HUES64 (cell line): ENCODE results near the gene DENND2C.

Experiments used
- H3K27ac ChIP-seq: 2 replicates; pipeline ENCODE4 v1.7.0; 2013; ENCODE audit warnings: low read depth, low read length, inconsistent platforms
- H3K27me3 ChIP-seq: 2 replicates; pipeline ENCODE4 v1.6.1; 2013; ENCODE audit warnings: mild to moderate bottlenecking, low read length; ENCODE audit not compliant: insufficient read depth
- H3K36me3 ChIP-seq: 2 replicates; pipeline ENCODE4 v1.6.1; 2013; ENCODE audit warnings: mild to moderate bottlenecking, low read length; ENCODE audit not compliant: insufficient read depth
- H3K4me1 ChIP-seq: 2 replicates; pipeline ENCODE4 v1.6.1; 2013; ENCODE audit warnings: mild to moderate bottlenecking, low read length, moderate library complexity; ENCODE audit not compliant: insufficient read depth
- H3K4me3 ChIP-seq: 2 replicates; pipeline ENCODE4 v1.5.1; 2013; ENCODE audit warnings: mild to moderate bottlenecking, low read length, moderate library complexity
- H3K9ac ChIP-seq: 2 replicates; pipeline ENCODE4 v1.6.1; 2013; ENCODE audit warnings: mild to moderate bottlenecking, low read depth, low read length
- H3K9me3 ChIP-seq: 2 replicates; pipeline ENCODE4 v1.6.1; 2013; ENCODE audit warnings: low read depth, low read length; ENCODE audit not compliant: insufficient read depth
- WGBS: fragments of 150-250, 120-280 bp; methylation state at CpG from one replicate; pipeline ENCODE4 v1.1.7; 2013; ENCODE audit warnings: missing lambda C conversion rate; 5-methylcytosine and 5-hydroxymethylcytosine counted together

Gene DENND2C

DNA sequence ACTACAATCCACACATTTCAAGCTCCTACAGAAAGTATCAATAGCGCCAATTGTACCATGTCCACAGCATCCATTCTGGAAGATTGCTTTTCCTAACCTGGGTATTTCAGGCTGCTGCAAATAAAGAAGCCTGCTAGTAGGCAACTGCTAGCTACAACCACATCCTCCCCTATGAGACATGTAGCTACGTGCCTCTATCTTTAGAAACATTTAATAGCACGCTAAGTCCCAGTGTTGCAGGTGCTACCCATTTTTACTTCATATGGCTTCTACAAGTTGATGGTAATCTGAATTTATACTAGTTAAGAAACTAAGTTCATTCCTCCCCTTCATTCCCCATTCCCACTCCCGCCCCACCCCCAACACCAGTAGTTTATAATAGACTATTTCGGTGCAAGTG lies 32.9 kb upstream of the DENND2C start:
- Histone ChIP-seq H3K36me3 (peaks cover 26% of the 10 kb centered on the region), H3K9me3 (no peaks in the 10 kb centered on the region), H3K27ac (no peak overlapping the region), H3K9ac (no peak overlapping the region), H3K4me3 (no peak overlapping the region), H3K4me1 (no peaks in the 10 kb centered on the region), H3K27me3 (peaks cover 7% of the 10 kb centered on the region)
- WGBS: 96% methylated on average over 4 of the region's 5 CpGs

DNA sequence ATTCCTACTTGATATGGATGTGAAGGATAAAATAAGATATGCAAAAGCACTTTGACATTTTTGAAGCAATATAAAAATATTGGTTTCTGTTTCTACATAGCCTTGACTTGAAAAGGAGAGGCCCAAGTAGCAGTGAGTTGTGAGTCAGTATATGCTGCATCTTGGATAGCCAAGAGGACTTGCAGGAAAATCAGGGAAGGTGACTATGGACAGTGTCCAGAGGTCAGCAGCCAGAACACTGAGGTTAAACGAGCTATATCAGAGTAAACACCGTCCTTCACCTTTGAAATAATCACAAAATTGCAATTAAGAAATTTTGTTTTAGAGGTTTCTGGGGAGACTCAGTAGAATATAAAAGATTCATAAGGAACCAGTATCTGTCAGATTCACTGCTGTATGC lies 32.1 kb upstream of the DENND2C start:
- no peak overlapping the region for H3K27ac ChIP-seq
- no peaks in the 10 kb centered on the region for H3K9me3 ChIP-seq
- H3K27me3 ChIP-seq: peaks cover 7% of the 10 kb centered on the region
- no peak overlapping the region for H3K4me3 ChIP-seq
- WGBS: 83% methylated on average over 1 of the region's 2 CpGs
- H3K36me3 ChIP-seq: peaks cover 18% of the 10 kb centered on the region
- no peaks in the 10 kb centered on the region for H3K4me1 ChIP-seq
- no peak overlapping the region for H3K9ac ChIP-seq

DNA sequence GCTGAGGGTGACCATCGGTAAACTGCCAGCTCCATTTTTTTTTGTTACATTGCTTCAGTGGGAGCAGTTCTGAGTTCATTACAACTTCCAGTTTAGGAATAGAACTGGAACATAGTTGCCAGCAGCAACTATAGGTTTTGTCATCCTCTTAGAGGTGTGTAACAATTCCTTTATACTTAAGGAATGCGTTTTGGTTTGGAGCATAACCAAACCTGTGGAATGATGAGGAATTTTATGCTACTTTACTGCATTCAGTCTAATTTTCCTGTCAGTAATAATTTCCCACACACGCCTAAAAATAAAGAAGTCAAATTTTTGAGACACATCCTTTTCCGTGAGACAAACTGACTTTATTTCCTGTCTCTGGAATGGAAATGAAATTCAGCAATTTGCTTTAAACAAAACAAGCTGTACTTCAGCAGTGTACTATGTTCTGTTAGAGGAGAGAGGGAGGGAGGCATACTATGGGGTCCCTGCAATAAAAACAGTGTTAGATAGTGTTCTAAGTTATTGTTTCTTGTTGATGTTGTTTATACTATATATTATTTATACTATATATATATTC lies 30.3 kb upstream of the DENND2C start:
- H3K4me3 ChIP-seq: no peak overlapping the region
- no peak overlapping the region for H3K9ac ChIP-seq
- 87% methylated on average over 3 of the region's 4 CpGs for WGBS
- H3K4me1 ChIP-seq: no peaks in the 10 kb centered on the region
- H3K9me3 ChIP-seq: no peaks in the 10 kb centered on the region
- peaks cover 7% of the 10 kb centered on the region for H3K27me3 ChIP-seq
- H3K27ac ChIP-seq: no peak overlapping the region
- no peaks in the 10 kb centered on the region for H3K36me3 ChIP-seq

DNA sequence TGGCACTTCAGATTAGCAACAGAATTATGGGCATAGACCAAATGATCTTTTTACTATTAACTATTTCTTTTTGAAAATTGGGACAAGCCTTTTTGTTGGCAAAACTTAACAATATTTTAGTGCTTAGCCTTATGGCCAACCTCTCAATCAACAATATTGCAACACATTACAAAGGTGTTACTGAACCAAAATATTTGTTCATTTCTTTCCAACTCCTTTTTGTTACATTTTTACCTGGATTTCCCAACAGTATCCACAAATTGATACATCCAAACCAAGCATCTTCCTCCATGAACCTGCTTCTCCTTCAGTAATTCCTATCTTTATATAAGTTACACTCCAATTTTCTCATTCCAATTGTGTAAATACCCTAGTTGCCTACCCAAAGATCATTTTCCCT lies 27.0 kb upstream of the DENND2C start:
- Histone ChIP-seq H3K9ac (no peak overlapping the region), H3K27me3 (peaks cover 7% of the 10 kb centered on the region), H3K36me3 (no peaks in the 10 kb centered on the region), H3K27ac (no peak overlapping the region), H3K9me3 (no peaks in the 10 kb centered on the region), H3K4me1 (no peaks in the 10 kb centered on the region), H3K4me3 (no peak overlapping the region)

DNA sequence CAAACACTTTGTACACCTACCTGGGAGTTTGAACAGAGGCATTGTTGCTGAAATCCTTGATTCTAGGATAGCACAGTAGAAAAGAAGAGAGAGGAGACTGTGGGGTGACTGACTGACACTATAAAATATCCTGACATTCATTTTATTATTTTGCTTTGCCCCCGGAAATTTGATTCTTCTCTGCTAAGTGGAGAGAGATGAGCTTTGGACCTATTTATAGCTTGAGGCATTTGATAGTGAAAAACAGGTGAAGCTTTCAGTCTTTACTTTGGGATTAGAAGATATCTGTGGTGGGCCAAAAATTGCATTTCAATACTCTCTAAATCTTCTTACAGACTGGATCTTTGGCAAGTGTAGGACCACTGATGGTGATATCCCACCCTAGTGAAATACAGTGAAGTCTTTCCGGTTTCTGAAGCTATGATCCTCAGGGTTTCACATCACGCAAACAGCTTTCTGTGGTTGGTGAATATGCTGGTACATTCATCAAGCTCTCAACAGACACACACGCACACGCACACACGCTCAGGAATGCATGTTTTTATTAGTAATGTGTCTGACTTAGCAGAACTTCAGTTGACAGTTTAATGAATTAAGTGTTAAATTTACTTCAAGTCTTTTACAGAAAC lies 25.7 kb upstream of the DENND2C start, which contains the start of gene AMPD1:
Gene AMPD1 (minus strand): TSS at position 117 of the 629 bp plus-strand sequence. CDS start 75 bp downstream, at position 42.
- WGBS: 97% methylated on average over 3 of the region's 6 CpGs
- Histone ChIP-seq H3K9me3 (no peaks in the 10 kb centered on the region), H3K36me3 (no peaks in the 10 kb centered on the region), H3K4me3 (no peak within 1 kb of the TSS), H3K9ac (no peak within 1 kb of the TSS), H3K27me3 (peaks cover 7% of the 10 kb centered on the region), H3K4me1 (no peaks in the 10 kb centered on the region), H3K27ac (no peak within 1 kb of the TSS)

DNA sequence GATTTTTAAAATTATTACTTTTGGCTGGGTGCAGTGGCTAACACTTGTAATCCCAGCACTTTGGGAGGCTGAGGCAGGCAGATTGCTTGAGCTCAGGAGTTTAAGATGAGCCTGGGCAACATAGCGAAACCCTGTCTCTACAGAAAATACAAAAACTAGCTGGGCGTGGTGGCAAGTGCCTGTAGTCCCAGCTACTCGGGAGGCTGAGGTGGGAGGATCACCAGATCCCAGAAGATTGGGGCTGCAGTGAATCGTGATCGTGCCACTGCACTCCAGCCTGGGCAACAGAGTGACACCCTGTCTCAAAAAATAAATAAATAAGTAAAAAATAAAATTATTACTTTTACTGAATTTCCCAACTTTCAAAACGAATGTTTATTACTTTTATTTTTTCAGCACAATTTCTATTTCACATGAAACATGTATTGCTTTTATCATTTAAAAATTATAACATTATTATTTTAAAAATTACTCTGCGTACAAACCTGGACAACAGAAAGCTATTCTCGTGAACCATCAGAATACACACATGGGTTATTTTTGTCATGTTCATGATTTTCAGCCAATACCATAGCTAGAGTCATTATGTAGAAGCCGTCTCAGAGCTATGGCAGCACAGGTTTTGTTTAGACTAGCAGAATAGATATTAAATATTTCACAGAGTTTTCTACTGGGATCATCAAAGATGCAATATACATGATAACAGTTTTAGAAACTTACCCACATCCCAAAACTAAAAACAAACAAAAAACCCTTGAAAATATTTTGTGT lies 24.9 kb upstream of the DENND2C start:
- no peaks in the 10 kb centered on the region for H3K36me3 ChIP-seq
- H3K27me3 ChIP-seq: peaks cover 1% of the 10 kb centered on the region
- H3K4me1 ChIP-seq: no peaks in the 10 kb centered on the region
- no peak overlapping the region for H3K4me3 ChIP-seq
- 94% methylated on average over 7 of the region's 9 CpGs for WGBS
- H3K9ac ChIP-seq: no peak overlapping the region
- no peaks in the 10 kb centered on the region for H3K9me3 ChIP-seq
- no peak overlapping the region for H3K27ac ChIP-seq

DNA sequence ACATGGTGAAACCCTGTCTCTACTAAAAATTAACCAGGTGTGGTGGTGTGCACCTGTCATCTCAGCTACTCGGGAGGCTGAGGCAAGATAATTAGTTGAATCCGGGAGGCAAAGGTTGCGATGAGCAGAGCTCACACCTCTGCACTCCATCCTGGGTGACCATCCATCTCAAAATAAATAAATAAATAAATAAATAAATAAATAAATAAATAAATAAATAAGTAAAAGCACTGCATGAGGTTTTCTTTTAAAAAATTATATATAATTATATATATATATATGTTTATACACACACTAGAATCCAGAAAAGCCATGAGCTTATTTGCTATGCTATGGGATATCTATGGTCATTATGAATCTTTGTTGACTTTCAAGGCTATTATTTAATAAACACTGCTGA lies 23.1 kb upstream of the DENND2C start:
- Histone ChIP-seq H3K27ac (no peak overlapping the region), H3K9me3 (no peaks in the 10 kb centered on the region), H3K27me3 (no peaks in the 10 kb centered on the region), H3K4me1 (no peaks in the 10 kb centered on the region), H3K36me3 (no peaks in the 10 kb centered on the region), H3K9ac (no peak overlapping the region), H3K4me3 (no peak overlapping the region)
- WGBS: 100% methylated on average over 3 of the region's 3 CpGs

DNA sequence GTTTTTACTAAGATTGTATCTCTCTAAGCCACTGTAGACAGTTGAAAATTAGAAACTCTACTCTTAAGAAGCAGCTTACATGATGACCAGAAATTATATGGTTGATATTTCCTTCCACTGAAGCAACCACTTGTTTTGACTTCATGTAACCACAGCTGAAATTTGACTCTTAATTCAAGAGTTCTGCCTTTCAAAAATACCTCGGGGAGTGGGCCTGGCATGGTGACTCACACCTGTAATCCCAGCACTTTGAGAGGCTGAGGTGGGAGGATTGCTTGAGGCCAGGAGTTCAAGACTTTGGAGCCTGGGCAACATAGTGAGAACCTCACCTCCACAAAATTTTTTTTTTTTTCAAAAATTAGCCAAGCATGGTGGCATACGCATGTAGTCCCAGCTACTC lies 21.2 kb upstream of the DENND2C start:
- WGBS: 88% methylated on average over 2 of the region's 2 CpGs
- Histone ChIP-seq H3K36me3 (no peaks in the 10 kb centered on the region), H3K9ac (no peak overlapping the region), H3K27me3 (0 out of 2 replicates have a peak, but pooled peaks cover 2% of the 10 kb centered on the region), H3K27ac (no peak overlapping the region), H3K4me1 (no peaks in the 10 kb centered on the region), H3K4me3 (no peak overlapping the region), H3K9me3 (no peaks in the 10 kb centered on the region)

DNA sequence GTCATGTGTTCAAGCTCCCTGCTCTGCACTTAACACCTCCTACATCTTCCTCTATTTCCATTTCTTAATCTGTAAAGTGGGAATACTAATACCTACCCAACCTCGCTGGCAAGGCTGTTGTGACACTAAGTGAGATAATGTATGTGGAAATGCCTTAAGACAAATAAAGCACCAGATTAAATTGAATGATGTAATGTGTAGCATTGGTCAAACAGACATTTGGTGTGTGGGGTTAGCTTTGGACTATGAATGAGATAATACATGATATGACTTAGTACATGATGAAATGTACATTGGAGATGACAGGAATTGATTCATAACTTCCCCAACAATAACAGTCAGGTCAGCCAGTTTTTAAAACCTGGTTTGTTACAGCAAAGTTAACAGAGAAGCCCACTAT lies 20.3 kb upstream of the DENND2C start:
- H3K27me3 ChIP-seq: 0 out of 2 replicates have a peak, but pooled peaks cover 2% of the 10 kb centered on the region
- no peak overlapping the region for H3K4me3 ChIP-seq
- no peaks in the 10 kb centered on the region for H3K9me3 ChIP-seq
- no peak overlapping the region for H3K9ac ChIP-seq
- H3K4me1 ChIP-seq: no peaks in the 10 kb centered on the region
- no peaks in the 10 kb centered on the region for H3K36me3 ChIP-seq
- H3K27ac ChIP-seq: no peak overlapping the region
- 75% methylated on average over 1 of the region's 1 CpG for WGBS

DNA sequence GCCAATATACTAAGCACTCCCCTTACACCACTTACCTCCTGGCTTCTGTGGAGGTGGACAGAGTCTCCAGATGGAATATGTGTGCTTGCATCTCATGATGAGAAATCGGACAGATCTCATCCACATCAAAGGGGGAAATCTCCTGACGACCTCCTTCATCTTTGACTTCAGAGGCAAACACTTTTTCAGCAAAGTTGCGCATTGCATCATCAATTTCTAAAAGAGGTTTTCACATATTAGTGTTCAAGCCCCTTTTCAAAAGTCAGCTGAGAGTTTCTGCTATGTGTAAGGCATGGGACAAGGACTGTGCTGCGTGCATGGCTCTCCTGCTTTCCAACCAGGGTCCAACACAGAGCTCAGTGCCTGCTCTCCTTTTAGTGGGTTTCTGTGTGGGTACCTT lies 18.7 kb upstream of the DENND2C start:
- Histone ChIP-seq H3K4me1 (no peaks in the 10 kb centered on the region), H3K27me3 (0 out of 2 replicates have a peak, but pooled peaks cover 2% of the 10 kb centered on the region), H3K4me3 (no peak overlapping the region), H3K27ac (no peak overlapping the region), H3K9me3 (no peaks in the 10 kb centered on the region), H3K36me3 (no peaks in the 10 kb centered on the region), H3K9ac (no peak overlapping the region)
- WGBS: 89% methylated on average over 4 of the region's 4 CpGs

DNA sequence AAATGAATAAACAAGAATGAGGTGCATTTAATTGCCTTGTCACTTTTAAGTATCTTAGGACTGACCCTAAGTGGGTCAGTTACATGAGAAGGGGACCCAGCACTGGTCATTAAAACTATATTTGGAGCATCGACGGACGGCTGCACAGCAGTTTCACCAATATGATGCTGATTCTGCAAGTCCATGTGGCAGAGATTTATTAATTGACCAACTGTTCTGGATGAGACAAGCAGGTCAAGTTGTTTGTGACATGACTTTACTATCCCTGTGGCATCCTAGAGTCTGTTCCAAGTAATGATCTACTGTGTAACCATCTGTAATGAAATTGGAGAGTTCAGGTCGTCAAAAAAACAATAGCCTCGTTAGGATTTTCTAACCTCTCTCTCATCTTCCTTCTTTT lies 16.0 kb upstream of the DENND2C start:
- no peak overlapping the region for H3K4me3 ChIP-seq
- no peaks in the 10 kb centered on the region for H3K36me3 ChIP-seq
- no peaks in the 10 kb centered on the region for H3K4me1 ChIP-seq
- no peak overlapping the region for H3K9ac ChIP-seq
- H3K27me3 ChIP-seq: 0 out of 2 replicates have a peak, but pooled peaks cover 2% of the 10 kb centered on the region
- H3K27ac ChIP-seq: no peak overlapping the region
- H3K9me3 ChIP-seq: no peaks in the 10 kb centered on the region
- WGBS: 91% methylated on average over 5 of the region's 5 CpGs
